ENCODE results near the gene MLLT3.

DNA sequence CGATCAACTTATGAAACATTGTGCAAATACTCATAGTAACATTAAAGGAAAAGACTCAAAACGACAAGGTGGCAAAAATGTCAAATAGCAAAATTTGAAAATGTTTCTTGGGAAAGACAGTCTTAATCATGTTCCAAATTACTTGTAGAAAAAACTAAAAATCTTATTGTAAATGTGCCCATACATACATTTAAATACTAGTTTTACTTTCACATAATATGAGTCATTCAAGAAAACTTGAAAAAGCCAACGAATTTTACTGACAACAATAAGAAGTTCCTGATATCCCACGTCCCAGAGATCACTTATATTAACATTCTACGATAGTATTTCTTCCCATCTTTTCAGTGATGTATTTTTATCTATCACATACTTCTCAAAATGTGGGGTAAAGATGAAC, 13.7 kb downstream of the MLLT3 start:
- TF ChIP-seq, protein P1, sequence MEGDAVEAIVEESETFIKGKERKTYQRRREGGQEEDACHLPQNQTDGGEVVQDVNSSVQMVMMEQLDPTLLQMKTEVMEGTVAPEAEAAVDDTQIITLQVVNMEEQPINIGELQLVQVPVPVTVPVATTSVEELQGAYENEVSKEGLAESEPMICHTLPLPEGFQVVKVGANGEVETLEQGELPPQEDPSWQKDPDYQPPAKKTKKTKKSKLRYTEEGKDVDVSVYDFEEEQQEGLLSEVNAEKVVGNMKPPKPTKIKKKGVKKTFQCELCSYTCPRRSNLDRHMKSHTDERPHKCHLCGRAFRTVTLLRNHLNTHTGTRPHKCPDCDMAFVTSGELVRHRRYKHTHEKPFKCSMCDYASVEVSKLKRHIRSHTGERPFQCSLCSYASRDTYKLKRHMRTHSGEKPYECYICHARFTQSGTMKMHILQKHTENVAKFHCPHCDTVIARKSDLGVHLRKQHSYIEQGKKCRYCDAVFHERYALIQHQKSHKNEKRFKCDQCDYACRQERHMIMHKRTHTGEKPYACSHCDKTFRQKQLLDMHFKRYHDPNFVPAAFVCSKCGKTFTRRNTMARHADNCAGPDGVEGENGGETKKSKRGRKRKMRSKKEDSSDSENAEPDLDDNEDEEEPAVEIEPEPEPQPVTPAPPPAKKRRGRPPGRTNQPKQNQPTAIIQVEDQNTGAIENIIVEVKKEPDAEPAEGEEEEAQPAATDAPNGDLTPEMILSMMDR (IDR thresholded peaks at IDR 0.05; ENCODE audit: borderline replicate concordance, extremely low read depth, low read length, poor library complexity, severe bottlenecking), result no peak
- TF ChIP-seq EZH2 (IDR thresholded peaks at IDR 0.05; ENCODE audit: borderline replicate concordance, low read depth, low read length, severe bottlenecking), result no peak

Measured in DND-41 (cell line).